GM12878 (cell line): ENCODE data around the gene GMPPA. TPM values are rescaled to one million over a fixed set of nuclear protein-coding genes. Genes with fewer than 3 reads are reported as not detected.

Source experiments
- ATAC-seq: fragments of 200-7000 bp; cut with Tn5 transposase; 3 replicates; pipeline ENCODE4 v1.9.1; 2020; ENCODE audit warnings: mild to moderate bottlenecking, moderate library complexity
- BruUV-seq: library from RNA; stranded (reverse); fragments of 400-500 nt; replicated peaks from 2 replicates; lab custom pipeline; 2021; lab: Mats Ljungman, UMichigan
- CTCF ChIA-PET: fragments of 300-600 bp; sonication (Branson Sonifier 250); formaldehyde crosslinking; extraction: SDS; loops from one replicate; lab custom pipeline; 2021; ENCODE audit warnings: inconsistent platforms; lab: Yijun Ruan, JAX
- POLR2A ChIA-PET: fragments of 350-600 bp; formaldehyde crosslinking; extraction: SDS; loops from one replicate; lab custom pipeline; 2021; ENCODE audit warnings: inconsistent platforms; lab: Charles Lee
- RAD21 ChIA-PET: fragments of 300-600 bp; sonication (Branson Sonifier 250); formaldehyde crosslinking; loops from one replicate; lab custom pipeline; 2023; ENCODE audit warnings: antibody characterized with exemption; ENCODE audit not compliant: unreplicated experiment; lab: Charles Lee
- SMC1A ChIA-PET: fragments of 300-600 bp; sonication (Branson Sonifier 250); formaldehyde crosslinking; loops from one replicate; lab custom pipeline; 2023; ENCODE audit not compliant: unreplicated experiment, uncharacterized antibody; lab: Charles Lee
- DNase-seq: peaks from one replicate; pipeline ENCODE4 v3.0.0-alpha.2; 2011; ENCODE audit warnings: low read depth, low spot score
- FAIRE-seq: peaks from 3 replicates; lab custom pipeline; 2011; peaks lifted over from hg19 to GRCh38; lab: Jason Lieb, UNC
- H2AFZ ChIP-seq: 2 replicates; pipeline ENCODE4 v1.6.0; 2011; ENCODE audit warnings: low read depth, low read length, control low read depth; ENCODE audit not compliant: control insufficient read depth
- H3K27ac ChIP-seq: 2 replicates; pipeline ENCODE4 v1.5.1; 2011; ENCODE audit warnings: control low read depth; ENCODE audit not compliant: control insufficient read depth, insufficient read depth
- H3K27me3 ChIP-seq, 2 experiments: replicated peaks in 1 of 2; 2 replicates each; pipeline versions ENCODE4 v1.6.0 to v1.6.1; 2011; ENCODE audit warnings: low read length in 1 of 2; ENCODE audit not compliant: control insufficient read depth in 2 of 2, insufficient read depth in 2 of 2
- H3K36me3 ChIP-seq, 2 experiments: 2 replicates each; pipeline ENCODE4 v1.5.1; 2011; ENCODE audit warnings: low read length in 1 of 2; ENCODE audit not compliant: control insufficient read depth in 2 of 2, insufficient read depth in 2 of 2
- H3K4me1 ChIP-seq: 2 replicates; pipeline ENCODE4 v1.6.1; 2011; ENCODE audit warnings: mild to moderate bottlenecking, low read length, moderate library complexity, mixed read lengths; ENCODE audit not compliant: control insufficient read depth, insufficient read depth
- H3K4me2 ChIP-seq: 2 replicates; pipeline ENCODE4 v1.6.0; 2011; ENCODE audit warnings: control low read depth; ENCODE audit not compliant: control insufficient read depth, insufficient read depth
- H3K4me3 ChIP-seq: fragments of 200-600 bp; sonication (generic); 2 replicates; pipeline ENCODE4 v1.5.1; 2016
- H3K79me2 ChIP-seq: 2 replicates; pipeline ENCODE4 v1.6.0; 2011; ENCODE audit warnings: low read length; ENCODE audit not compliant: control insufficient read depth, insufficient read depth
- H3K9ac ChIP-seq: 2 replicates; pipeline ENCODE4 v1.8.0; 2011; ENCODE audit warnings: low read length, control low read depth, mixed read lengths; ENCODE audit not compliant: control insufficient read depth, insufficient read depth
- H3K9me3 ChIP-seq: replicated peaks from 3 replicates; pipeline ENCODE4 v1.5.1; 2011; ENCODE audit warnings: mild to moderate bottlenecking, low read length; ENCODE audit not compliant: control insufficient read depth, insufficient read depth
- H4K20me1 ChIP-seq: 2 replicates; pipeline ENCODE4 v1.6.0; 2011; ENCODE audit not compliant: control insufficient read depth, insufficient read depth
- BMI1 ChIP-seq: fragments of 450-650 bp; IDR thresholded peaks from 2 replicates; pipeline ENCODE4 v1.6.1; 2016; ENCODE audit warnings: mild to moderate bottlenecking, moderate library complexity, borderline replicate concordance
- CTCF ChIP-seq, 3 experiments: IDR thresholded peaks in 2 of 3; conservative IDR thresholded peaks in 1 of 3; 2 replicates each; pipeline ENCODE4 v1.5.1; 2011; ENCODE audit warnings: low read depth in 3 of 3, low read length in 3 of 3, mild to moderate bottlenecking in 3 of 3, control low read depth in 2 of 3, moderate library complexity in 2 of 3, inconsistent platforms in 1 of 3, mixed read lengths in 1 of 3; ENCODE audit not compliant: control insufficient read depth in 2 of 3, insufficient read depth in 1 of 3; ENCODE audit errors: extremely low read depth in 1 of 3
- KDM1A ChIP-seq: fragments of 200-600 bp; sonication (generic); IDR thresholded peaks from 2 replicates; pipeline ENCODE4 v1.6.1; 2016; ENCODE audit warnings: borderline replicate concordance
- RAD21 ChIP-seq: IDR thresholded peaks from 2 replicates; pipeline ENCODE4 v1.6.1; 2011; ENCODE audit warnings: mild to moderate bottlenecking, low read depth, low read length, moderate library complexity; ENCODE audit not compliant: insufficient read depth
- RAD51 ChIP-seq: fragments of 450-650 bp; IDR thresholded peaks from 2 replicates; pipeline ENCODE4 v1.6.1; 2016; ENCODE audit warnings: moderate library complexity, mild to moderate bottlenecking, inconsistent platforms
- SMC3 ChIP-seq: IDR thresholded peaks from 2 replicates; pipeline ENCODE4 v1.6.1; 2011; ENCODE audit warnings: low read length, improper control_type of control experiment, borderline replicate concordance
- SP1 ChIP-seq: IDR thresholded peaks from one replicate; pipeline ENCODE4 v1.6.1; 2011; ENCODE audit warnings: low read depth, low read length
- STAT1 ChIP-seq: fragments of 450-650 bp; conservative IDR thresholded peaks from 2 replicates; pipeline ENCODE4 v1.6.1; 2014; ENCODE audit warnings: antibody characterized with exemption, mild to moderate bottlenecking
- YY1 ChIP-seq: IDR thresholded peaks from 2 replicates; pipeline ENCODE4 v1.6.1; 2011; ENCODE audit warnings: low read depth, mild to moderate bottlenecking, low read length
- WGBS: methylation state at CpG from one replicate; pipeline ENCODE4 v1.1.6; 2016; ENCODE audit warnings: low lambda C conversion rate; ENCODE audit not compliant: insufficient replicate concordance, insufficient coverage; ENCODE audit errors: missing lambda C conversion rate; 5-methylcytosine and 5-hydroxymethylcytosine counted together
- in situ Hi-C: fragments of 300-500 bp; cut with MboI; formaldehyde crosslinking; loops from 9 replicates; pipeline ENCODE4 v1.14.3; 2018; ENCODE audit warnings: mixed read lengths
- intact Hi-C: fragments of 100-400 bp; cut with micrococcal nuclease; formaldehyde crosslinking; loops from one replicate; pipeline ENCODE4 v1.14.2; 2022; ENCODE audit not compliant: unreplicated experiment
- polyA plus RNA-seq, 11 experiments: library from polyadenylated mRNA; depleted of rRNA in 4 of 11; unstranded in 6 of 11; stranded (reverse) in 5 of 11; fragments of >200 nt; fragmentation: Nextera tagmentation in 4 of 11; fragmentation: Illumina TruSeq in 1 of 11; extraction: Ambion mirVana in 4 of 11; extraction: Trizol in 1 of 11; gene quantifications; 1 replicate in 1 of 11; 2 replicates in 10 of 11; pipeline versions ENCODE4 v1.2.1 to v1.2.3, GENCODE V29; 2011 to 2016; ENCODE audit warnings: inconsistent platforms in 2 of 11, missing spikeins in 2 of 11, low read depth in 1 of 11
- total RNA-seq, 4 experiments: library from RNA; depleted of rRNA in 3 of 4; stranded (reverse); fragments of >200 nt in 3 of 4; fragmentation: Illumina TruSeq in 1 of 4; extraction: Trizol in 1 of 4; gene quantifications; 2 replicates each; pipeline versions ENCODE4 v1.2.1 to v1.2.3, GENCODE V29; 2013 to 2021

The GMPPA gene
- total and polyA plus RNA-seq, 10 of the 15 experiments (the other 5 are each of a cell fraction or from before 2014, with no cell fraction given) = 1.9 to 83.2 (median 45.0) TPM

GRCh38 chr2:219475697-219476651 lies 22.7 kb upstream of the GMPPA start:
- WGBS = 13% methylated on average over 12 of the region's 14 CpGs

More at GRCh38 chr2:219475697-219476651, 22.7 kb upstream of the GMPPA start:
- no peak overlapping the region for H3K4me2 ChIP-seq
- SMC1A ChIA-PET = interaction anchor here (0.6 kb wide), 1 partner anchor 203 kb away, joined by 3 read pairs; no protein-coding TSS in a partner anchor
- no peak for FAIRE-seq
- RAD21 ChIA-PET = interaction anchor here (2.0 kb wide), 1 partner anchor 54 kb away, joined by 7 read pairs; no protein-coding TSS in a partner anchor
- no peaks in the 10 kb centered on the region for H3K36me3 ChIP-seq
- intact Hi-C loops = loop anchor here (10.0 kb wide), 1 partner anchor 159 kb away; no protein-coding TSS in a partner anchor
- no peaks in the 10 kb centered on the region for H3K9me3 ChIP-seq
- no peaks in the 10 kb centered on the region for H3K4me1 ChIP-seq
- H3K27me3 ChIP-seq = no peaks in the 10 kb centered on the region; a peak in 2 of 4 replicates
- H3K27ac ChIP-seq = no peak overlapping the region
- in situ Hi-C loops = no loop called here
- CTCF ChIA-PET = interaction anchor here (0.8 to 4.0 kb wide), 5 partner anchors 12 to 239 kb away, joined by 3 to 25 read pairs (median 4); no protein-coding TSS in a partner anchor
- DNase-seq = no peak
- POLR2A ChIA-PET = no interaction called here
- no peaks in the 10 kb centered on the region for H3K79me2 ChIP-seq
- H2AFZ ChIP-seq = no peak overlapping the region
- H3K4me3 ChIP-seq = no peak overlapping the region
- no TSS peak for BruUV-seq
- no peaks in the 10 kb centered on the region for H4K20me1 ChIP-seq
- TF ChIP-seq SP1 = no peak
- 0 out of 2 replicates have a peak, but pooled peaks have one; percentile 12 for TF ChIP-seq YY1
- TF ChIP-seq RAD21 = peak; percentile 54
- peak; percentile 59 for TF ChIP-seq SMC3
- TF ChIP-seq STAT1 = no peak
- TF ChIP-seq KDM1A = no peak
- TF ChIP-seq BMI1 = no peak
- TF ChIP-seq CTCF (IDR thresholded peaks at IDR 0.05 in 2 of 3, conservative IDR thresholded peaks at IDR 0.05 in 1 of 3; ENCODE audit: control insufficient read depth in 2 of 3, extremely low read depth in 1 of 3, insufficient read depth in 1 of 3, low read depth in 3 of 3, low read length in 3 of 3) = peak; percentile 63 to 75 (median 74)
- no peak for TF ChIP-seq RAD51
- ATAC-seq = peak; percentile 87
- H3K9ac ChIP-seq = no peak overlapping the region
